Astrocyte (in vitro differentiated cells and primary cell): ENCODE results near the gene MARCHF9. TPM values are rescaled to one million over a fixed set of nuclear protein-coding genes. Genes with fewer than 3 reads are reported as not detected.

Source experiments
- DNase-seq: peaks from one replicate; pipeline ENCODE4 v3.0.0-alpha.2; 2010; ENCODE audit warnings: low read depth
- FAIRE-seq: peaks from 2 replicates; lab custom pipeline; 2011; peaks lifted over from hg19 to GRCh38; lab: Jason Lieb, UNC
- H2AFZ ChIP-seq: 2 replicates; pipeline ENCODE4 v1.6.0; 2012; ENCODE audit warnings: low read depth, low read length, inconsistent platforms
- H3K27ac ChIP-seq: 2 replicates; pipeline ENCODE4 v1.5.1; 2011; ENCODE audit warnings: low read depth, low read length, inconsistent platforms
- H3K27me3 ChIP-seq: 2 replicates; pipeline ENCODE4 v1.6.0; 2011; ENCODE audit warnings: low read length, inconsistent platforms; ENCODE audit not compliant: insufficient read depth
- H3K36me3 ChIP-seq: 2 replicates; pipeline ENCODE4 v1.5.1; 2011; ENCODE audit warnings: low read length, inconsistent platforms; ENCODE audit not compliant: insufficient read depth
- H3K4me1 ChIP-seq: 2 replicates; pipeline ENCODE4 v1.5.1; 2011; ENCODE audit warnings: low read length, inconsistent platforms; ENCODE audit not compliant: insufficient read depth
- H3K4me2 ChIP-seq: 2 replicates; pipeline ENCODE4 v1.6.0; 2012; ENCODE audit warnings: low read length, inconsistent platforms
- H3K4me3 ChIP-seq: 2 replicates; pipeline ENCODE4 v1.5.1; 2011; ENCODE audit warnings: low read depth, mild to moderate bottlenecking, low read length, inconsistent platforms; ENCODE audit not compliant: insufficient read depth
- H3K79me2 ChIP-seq: 2 replicates; pipeline ENCODE4 v1.6.0; 2012; ENCODE audit warnings: mild to moderate bottlenecking, low read length, inconsistent platforms; ENCODE audit not compliant: insufficient read depth
- H3K9ac ChIP-seq: 2 replicates; pipeline ENCODE4 v1.6.0; 2012; ENCODE audit warnings: mild to moderate bottlenecking, low read length, inconsistent platforms
- H3K9me3 ChIP-seq: 2 replicates; pipeline ENCODE4 v1.5.1; 2012; ENCODE audit warnings: low read depth, mild to moderate bottlenecking, low read length, inconsistent platforms; ENCODE audit not compliant: insufficient read depth
- H4K20me1 ChIP-seq: 2 replicates; pipeline ENCODE4 v1.6.0; 2012; ENCODE audit warnings: low read length, inconsistent platforms; ENCODE audit not compliant: insufficient read depth
- H3K27ac Mint-ChIP-seq: one replicate; pipeline ENCODE4 v1.8.0; 2021; ENCODE audit warnings: mild to moderate bottlenecking, mixed read lengths; ENCODE audit not compliant: unreplicated experiment
- H3K27me3 Mint-ChIP-seq: one replicate; pipeline ENCODE4 v1.8.0; 2021; ENCODE audit warnings: low read depth, mixed read lengths; ENCODE audit not compliant: unreplicated experiment
- H3K36me3 Mint-ChIP-seq: one replicate; pipeline ENCODE4 v1.8.0; 2021; ENCODE audit warnings: low read depth, mixed read lengths; ENCODE audit not compliant: unreplicated experiment
- H3K4me1 Mint-ChIP-seq: one replicate; pipeline ENCODE4 v1.8.0; 2021; ENCODE audit warnings: low read depth, mixed read lengths; ENCODE audit not compliant: unreplicated experiment
- H3K4me3 Mint-ChIP-seq: one replicate; pipeline ENCODE4 v1.8.0; 2021; ENCODE audit warnings: mild to moderate bottlenecking, moderate library complexity, mixed read lengths; ENCODE audit not compliant: unreplicated experiment
- H3K9me3 Mint-ChIP-seq: one replicate; pipeline ENCODE4 v1.8.0; 2021; ENCODE audit warnings: mild to moderate bottlenecking, mixed read lengths; ENCODE audit not compliant: unreplicated experiment
- CTCF ChIP-seq: IDR thresholded peaks from 2 replicates; pipeline ENCODE4 v1.5.1; 2011; ENCODE audit warnings: low read depth, mild to moderate bottlenecking, inconsistent platforms, low read length, moderate library complexity; ENCODE audit not compliant: insufficient read depth
- EZH2 ChIP-seq: IDR thresholded peaks from 2 replicates; pipeline ENCODE4 v1.6.1; 2012; ENCODE audit warnings: mild to moderate bottlenecking, low read length, inconsistent platforms; ENCODE audit not compliant: insufficient read depth
- total RNA-seq: library from RNA; stranded (reverse); gene quantifications from 2 replicates; pipeline ENCODE4 v1.2.1, GENCODE V29; 2021

The MARCHF9 gene
- total RNA-seq, 1 donor from 2014 or later: 13.0 TPM

- Mint-ChIP-seq H3K36me3 (peaks cover 5% of the 10 kb centered on the region), H3K4me3 (no peak overlapping the region), H3K4me1 (peaks cover 2% of the 10 kb centered on the region), H3K9me3 (peaks cover 16% of the 10 kb centered on the region), H3K27ac (no peak overlapping the region), H3K27me3 (peaks cover 80% of the 10 kb centered on the region)
- no peaks in the 10 kb centered on the region for H3K79me2 ChIP-seq
- no peak for TF ChIP-seq CTCF
- TF ChIP-seq EZH2: no peak
- H3K4me2 ChIP-seq: no peak overlapping the region
- DNase-seq (no peak), FAIRE-seq (no peak)
- H3K36me3 ChIP-seq: no peaks in the 10 kb centered on the region
- H3K9ac ChIP-seq: no peak overlapping the region
- no peak overlapping the region for H3K27ac ChIP-seq
- peaks cover 7% of the 10 kb centered on the region for H3K4me1 ChIP-seq
- no peak overlapping the region for H2AFZ ChIP-seq
- H4K20me1 ChIP-seq: peaks cover 8% of the 10 kb centered on the region
- H3K27me3 ChIP-seq: peaks cover 36% of the 10 kb centered on the region
- H3K9me3 ChIP-seq: no peaks in the 10 kb centered on the region
- no peak overlapping the region for H3K4me3 ChIP-seq
Measured at GRCh38 chr12:57729321-57729844, 25.5 kb upstream of the MARCHF9 start.

- H3K27me3 Mint-ChIP-seq: peaks cover 80% of the 10 kb centered on the region
- peaks cover 8% of the 10 kb centered on the region for H3K36me3 Mint-ChIP-seq
- H3K27ac Mint-ChIP-seq: no peak overlapping the region
- FAIRE-seq: no peak
- Histone ChIP-seq H2AFZ (no peak overlapping the region), H3K27ac (no peak overlapping the region), H4K20me1 (peaks cover 8% of the 10 kb centered on the region), H3K36me3 (no peaks in the 10 kb centered on the region), H3K9me3 (no peaks in the 10 kb centered on the region), H3K4me1 (peaks cover 7% of the 10 kb centered on the region), H3K4me2 (no peak overlapping the region), H3K4me3 (no peak overlapping the region), H3K9ac (no peak overlapping the region), H3K27me3 (peaks cover 47% of the 10 kb centered on the region), H3K79me2 (no peaks in the 10 kb centered on the region)
- H3K9me3 Mint-ChIP-seq: peaks cover 16% of the 10 kb centered on the region
- H3K4me1 Mint-ChIP-seq: peaks cover 9% of the 10 kb centered on the region
- TF ChIP-seq EZH2: no peak
- no peak for TF ChIP-seq CTCF
- no peak overlapping the region for H3K4me3 Mint-ChIP-seq
- no peak for DNase-seq
Measured at GRCh38 chr12:57730336-57731067, 24.4 kb upstream of the MARCHF9 start.
